H1 (cell line): ENCODE measurements around the gene F5. TPM values are rescaled to one million over a fixed set of nuclear protein-coding genes. Genes with fewer than 3 reads are reported as not detected.

ENCODE experiments used
- CTCF ChIA-PET: fragments of 300-600 bp; sonication (Branson Sonifier 250); formaldehyde crosslinking; loops from one replicate; lab custom pipeline; 2021; ENCODE audit not compliant: partially characterized antibody; lab: Charles Lee
- POLR2A ChIA-PET: fragments of 300-600 bp; sonication (Branson Sonifier 250); formaldehyde crosslinking; loops from one replicate; lab custom pipeline; 2021; ENCODE audit warnings: inconsistent platforms; ENCODE audit not compliant: partially characterized antibody; lab: Charles Lee
- DNase-seq, 2 experiments: peaks; one replicate each; pipeline versions ENCODE4 v3.0.0 to v3.0.0-alpha.2; 2010 to 2022; ENCODE audit warnings: low spot score in 2 of 2, low read depth in 1 of 2, mixed read lengths in 1 of 2
- FAIRE-seq: peaks from 2 replicates; lab custom pipeline; 2011; peaks lifted over from hg19 to GRCh38; lab: Jason Lieb, UNC
- H2AFZ ChIP-seq: 2 replicates; pipeline ENCODE4 v1.8.1; 2012; ENCODE audit warnings: low read length, inconsistent platforms
- H2AK5ac ChIP-seq: 2 replicates; pipeline ENCODE4 v1.6.1; 2013; ENCODE audit warnings: low read depth, low read length
- H2BK120ac ChIP-seq: replicated peaks from 2 replicates; pipeline ENCODE3; 2013; ENCODE audit warnings: low read depth, low read length, inconsistent platforms
- H2BK12ac ChIP-seq: 2 replicates; pipeline ENCODE4 v1.6.1; 2013; ENCODE audit warnings: low read depth, low read length
- H2BK15ac ChIP-seq: 2 replicates; pipeline ENCODE4 v1.6.1; 2013; ENCODE audit warnings: low read length
- H2BK20ac ChIP-seq: 2 replicates; pipeline ENCODE4 v1.6.1; 2013; ENCODE audit warnings: low read length
- H2BK5ac ChIP-seq: 2 replicates; pipeline ENCODE4 v1.6.1; 2013; ENCODE audit warnings: low read depth, low read length
- H3K14ac ChIP-seq: 2 replicates; pipeline ENCODE4 v1.6.1; 2013; ENCODE audit warnings: inconsistent platforms; ENCODE audit not compliant: insufficient read length
- H3K18ac ChIP-seq: 2 replicates; pipeline ENCODE4 v1.6.1; 2013; ENCODE audit warnings: low read length; ENCODE audit errors: extremely low read depth
- H3K23ac ChIP-seq: 2 replicates; pipeline ENCODE4 v1.6.1; 2013; ENCODE audit warnings: inconsistent platforms; ENCODE audit not compliant: insufficient read length
- H3K23me2 ChIP-seq: 2 replicates; pipeline ENCODE4 v1.6.1; 2013; ENCODE audit warnings: low read depth, low read length
- H3K27ac ChIP-seq: 2 replicates; pipeline ENCODE4 v1.6.1; 2011; ENCODE audit warnings: low read depth, low read length, inconsistent platforms
- H3K27me3 ChIP-seq, 4 experiments: replicated peaks in 1 of 4; 1 replicate in 1 of 4; 2 replicates in 3 of 4; pipeline versions ENCODE4 v1.6.1 to v1.8.1; 2011 to 2013; ENCODE audit warnings: low read length in 3 of 4, mild to moderate bottlenecking in 3 of 4, inconsistent platforms in 2 of 4, mixed read lengths in 2 of 4, moderate library complexity in 1 of 4; ENCODE audit not compliant: control insufficient read depth in 3 of 4, insufficient read depth in 3 of 4; ENCODE audit errors: extremely low read depth in 1 of 4
- H3K36me3 ChIP-seq, 4 experiments: 2 replicates each; pipeline versions ENCODE4 v1.6.1 to v1.8.1; 2011 to 2013; ENCODE audit warnings: mild to moderate bottlenecking in 4 of 4, low read length in 3 of 4, moderate library complexity in 2 of 4, control low read depth in 1 of 4, inconsistent platforms in 1 of 4; ENCODE audit not compliant: insufficient read depth in 4 of 4, control insufficient read depth in 2 of 4
- H3K4ac ChIP-seq: replicated peaks from 2 replicates; pipeline ENCODE3; 2013; ENCODE audit warnings: low read length, low read depth, mixed read lengths, inconsistent platforms; ENCODE audit not compliant: insufficient read length
- H3K4me1 ChIP-seq, 4 experiments: replicated peaks in 1 of 4; 1 replicate in 1 of 4; 2 replicates in 3 of 4; pipeline versions ENCODE4 v1.6.1 to v1.8.1; 2011 to 2013; ENCODE audit warnings: low read length in 3 of 4, inconsistent platforms in 2 of 4, mixed read lengths in 1 of 4; ENCODE audit not compliant: insufficient read depth in 4 of 4, control insufficient read depth in 3 of 4
- H3K4me2 ChIP-seq, 2 experiments: 2 replicates each; pipeline versions ENCODE4 v1.6.1 to v1.8.1; 2011 to 2013; ENCODE audit warnings: low read depth in 2 of 2, low read length in 2 of 2, control low read depth in 1 of 2, inconsistent platforms in 1 of 2, mild to moderate bottlenecking in 1 of 2; ENCODE audit not compliant: insufficient read depth in 1 of 2
- H3K4me3 ChIP-seq, 4 experiments: fragments of 200-600, 300-600 bp in 1 of 4; sonication (generic), shearing (Covaris generic), sonication (Bioruptor Twin) in 1 of 4; 2 replicates each; pipeline versions ENCODE4 v1.5.1 to v1.8.1; 2011 to 2016; ENCODE audit warnings: low read length in 4 of 4, low read depth in 3 of 4, control low read depth in 2 of 4, inconsistent platforms in 2 of 4, mild to moderate bottlenecking in 2 of 4, mixed read lengths in 1 of 4, moderate library complexity in 1 of 4; ENCODE audit not compliant: insufficient read depth in 2 of 4; ENCODE audit errors: extremely low read depth in 1 of 4
- H3K56ac ChIP-seq: replicated peaks from 2 replicates; pipeline ENCODE3; 2013; ENCODE audit warnings: low read depth, mild to moderate bottlenecking, mixed read lengths, low read length, inconsistent platforms; ENCODE audit not compliant: insufficient read length
- H3K79me1 ChIP-seq: 2 replicates; pipeline ENCODE4 v1.6.1; 2013; ENCODE audit warnings: low read depth, low read length, control low read depth
- H3K79me2 ChIP-seq, 2 experiments: 2 replicates each; pipeline versions ENCODE4 v1.6.1 to v1.8.1; 2012 to 2013; ENCODE audit warnings: low read length in 2 of 2, mild to moderate bottlenecking in 2 of 2, inconsistent platforms in 1 of 2; ENCODE audit not compliant: insufficient read depth in 2 of 2, control insufficient read depth in 1 of 2
- H3K9ac ChIP-seq, 4 experiments: replicated peaks in 1 of 4; 1 replicate in 1 of 4; 2 replicates in 3 of 4; pipeline versions ENCODE4 v1.6.1 to v1.8.1; 2011 to 2013; ENCODE audit warnings: low read depth in 3 of 4, low read length in 3 of 4, control low read depth in 2 of 4, mild to moderate bottlenecking in 2 of 4, moderate library complexity in 2 of 4, inconsistent platforms in 1 of 4; ENCODE audit errors: extremely low read depth in 1 of 4
- H3K9me3 ChIP-seq, 2 experiments: 2 replicates each; pipeline versions ENCODE4 v1.6.1 to v1.8.1; 2012 to 2013; ENCODE audit warnings: mild to moderate bottlenecking in 2 of 2, moderate library complexity in 2 of 2, control low read depth in 1 of 2, inconsistent platforms in 1 of 2, low read depth in 1 of 2, low read length in 1 of 2, mixed read lengths in 1 of 2; ENCODE audit not compliant: insufficient read depth in 2 of 2
- H4K20me1 ChIP-seq, 2 experiments: replicated peaks in 1 of 2; 2 replicates each; pipeline versions ENCODE3 to v1.8.1; 2011 to 2013; ENCODE audit warnings: inconsistent platforms in 2 of 2, low read length in 2 of 2, mild to moderate bottlenecking in 1 of 2; ENCODE audit not compliant: insufficient read depth in 2 of 2, control insufficient read depth in 1 of 2
- H4K5ac ChIP-seq: 2 replicates; pipeline ENCODE4 v1.6.1; 2013; ENCODE audit warnings: low read length, low read depth, mixed read lengths, inconsistent platforms; ENCODE audit not compliant: insufficient read length
- H4K8ac ChIP-seq: 2 replicates; pipeline ENCODE4 v1.8.0; 2013; ENCODE audit warnings: mild to moderate bottlenecking, moderate library complexity, low read length, inconsistent platforms; ENCODE audit not compliant: insufficient read depth; ENCODE audit errors: extremely low read depth
- H4K91ac ChIP-seq: replicated peaks from 2 replicates; pipeline ENCODE3; 2013; ENCODE audit warnings: low read length, mixed read lengths, inconsistent platforms; ENCODE audit not compliant: insufficient read length
- RFX5 ChIP-seq: IDR thresholded peaks from 2 replicates; pipeline ENCODE4 v1.6.1; 2011; ENCODE audit warnings: low read depth, low read length, improper control_type of control experiment, borderline replicate concordance
- TCF12 ChIP-seq: IDR thresholded peaks from 2 replicates; pipeline ENCODE4 v1.6.1; 2011; ENCODE audit warnings: low read depth, mild to moderate bottlenecking, low read length
- WGBS, 2 experiments: shearing (Covaris generic) in 1 of 2; methylation state at CpG; one replicate each; pipeline versions ENCODE4 v1.1.6 to v1.1.7; 2013 to 2015; ENCODE audit warnings: low lambda C conversion rate in 2 of 2, mixed read lengths in 2 of 2, inconsistent platforms in 1 of 2, low coverage in 1 of 2, missing lambda C conversion rate in 1 of 2; ENCODE audit not compliant: insufficient replicate concordance in 2 of 2, insufficient coverage in 1 of 2, insufficient read length in 1 of 2; ENCODE audit errors: extremely low coverage in 1 of 2, missing lambda C conversion rate in 1 of 2; 5-methylcytosine and 5-hydroxymethylcytosine counted together
- polyA plus RNA-seq, 7 experiments: library from polyadenylated mRNA; depleted of rRNA in 3 of 7; stranded (reverse) in 5 of 7; unstranded in 2 of 7; fragments of >200 nt in 5 of 7; fragments of 200-250 nt in 2 of 7; gene quantifications; 1 replicate in 5 of 7; 2 replicates in 1 of 7; 4 replicates in 1 of 7; pipeline versions ENCODE4 v1.2.1 to v1.2.3, GENCODE V29; 2011 to 2013; ENCODE audit warnings: missing spikeins in 2 of 7, mixed read lengths in 2 of 7
- total RNA-seq: library from RNA; stranded (reverse); fragmentation: NEBNext Ultra II Directional; extraction: Animal tissue kit (Norgen Biotek cat#: 25700); gene quantifications from 2 replicates; pipeline ENCODE4 v1.2.1, GENCODE V29; 2021

Gene F5
- total and polyA plus RNA-seq, 2 of the 8 experiments (the other 6 are each of a cell fraction or from before 2014, with no cell fraction given), result 0.04 to 0.06 TPM

GRCh38 chr1:169634877-169635276 lies 48.6 kb upstream of the F5 start:
- Histone ChIP-seq H2BK15ac (no peak overlapping the region), H4K20me1 (no peaks in the 10 kb centered on the region), H3K14ac (no peak overlapping the region), H3K18ac (no peak overlapping the region), H3K27me3 (no peaks in the 10 kb centered on the region), H2AK5ac (no peak overlapping the region), H3K4me2 (no peak overlapping the region), H4K5ac (no peak overlapping the region), H3K4me1 (no peaks in the 10 kb centered on the region), H3K79me2 (no peaks in the 10 kb centered on the region), H3K9me3 (peaks cover 4 to 10% of the 10 kb centered on the region in 2 experiments; a peak in 2 of 4 replicates), H2BK12ac (no peak overlapping the region), H3K36me3 (no peaks in the 10 kb centered on the region), H3K23ac (no peak overlapping the region), H3K27ac (no peak overlapping the region), H3K4me3 (no peak overlapping the region), H3K56ac (no peak overlapping the region), H3K4ac (no peak overlapping the region), H2BK20ac (no peak overlapping the region), H2AFZ (no peak overlapping the region), H3K9ac (no peak overlapping the region), H4K8ac (no peak overlapping the region), H3K23me2 (no peaks in the 10 kb centered on the region), H4K91ac (no peak overlapping the region), H2BK5ac (no peak overlapping the region), H2BK120ac (no peak overlapping the region), H3K79me1 (no peaks in the 10 kb centered on the region)
- FAIRE-seq (no peak), DNase-seq (no peak)
- 88% methylated on average over 1 of the region's 1 CpG; no CpG with 5 or more reads in 1 of the 2 experiments for WGBS, 2 experiments
- CTCF ChIA-PET, result interaction anchor here (1.7 kb wide), 1 partner anchor 20 kb away, joined by 3 read pairs; no protein-coding TSS in a partner anchor
- TF ChIP-seq RFX5 (no peak), TCF12 (no peak)
- POLR2A ChIA-PET, result no interaction called here
